Hepatocyte (in vitro differentiated cells): ENCODE data around the gene CCDC152.
"Not testable (repeated sequence)": the region's sequence is repeated elsewhere in the genome, so short reads cannot be mapped to it uniquely, and the experiment has no call there.

Experiments used
- EZH2 ChIP-seq: fragments of 200-600 bp; sonication (generic); IDR thresholded peaks from 2 replicates; pipeline ENCODE4 v1.6.1; 2016; ENCODE audit warnings: antibody characterized with exemption, mild to moderate bottlenecking, borderline replicate concordance
- TF ChIP-seq, protein P1 (sequence below): fragments of 200-600 bp; sonication (generic); IDR thresholded peaks from 2 replicates; pipeline ENCODE4 v1.5.1; 2016; ENCODE audit warnings: antibody characterized with exemption, mild to moderate bottlenecking; ENCODE audit not compliant: poor library complexity

- TF ChIP-seq, protein P1, sequence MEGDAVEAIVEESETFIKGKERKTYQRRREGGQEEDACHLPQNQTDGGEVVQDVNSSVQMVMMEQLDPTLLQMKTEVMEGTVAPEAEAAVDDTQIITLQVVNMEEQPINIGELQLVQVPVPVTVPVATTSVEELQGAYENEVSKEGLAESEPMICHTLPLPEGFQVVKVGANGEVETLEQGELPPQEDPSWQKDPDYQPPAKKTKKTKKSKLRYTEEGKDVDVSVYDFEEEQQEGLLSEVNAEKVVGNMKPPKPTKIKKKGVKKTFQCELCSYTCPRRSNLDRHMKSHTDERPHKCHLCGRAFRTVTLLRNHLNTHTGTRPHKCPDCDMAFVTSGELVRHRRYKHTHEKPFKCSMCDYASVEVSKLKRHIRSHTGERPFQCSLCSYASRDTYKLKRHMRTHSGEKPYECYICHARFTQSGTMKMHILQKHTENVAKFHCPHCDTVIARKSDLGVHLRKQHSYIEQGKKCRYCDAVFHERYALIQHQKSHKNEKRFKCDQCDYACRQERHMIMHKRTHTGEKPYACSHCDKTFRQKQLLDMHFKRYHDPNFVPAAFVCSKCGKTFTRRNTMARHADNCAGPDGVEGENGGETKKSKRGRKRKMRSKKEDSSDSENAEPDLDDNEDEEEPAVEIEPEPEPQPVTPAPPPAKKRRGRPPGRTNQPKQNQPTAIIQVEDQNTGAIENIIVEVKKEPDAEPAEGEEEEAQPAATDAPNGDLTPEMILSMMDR, result not testable (repeated sequence)
- TF ChIP-seq EZH2, result not testable (repeated sequence)
Observed at GRCh38 chr5:42816546-42816945, 59.9 kb downstream of the CCDC152 start.
